PC-3 (cell line): Measurements from ENCODE around the gene LRRC7.

Experiments used
- CTCF ChIP-seq: fragments of 300-600 bp; sonication (generic); conservative IDR thresholded peaks from 2 replicates; pipeline ENCODE4 v1.5.1; 2017; ENCODE audit warnings: antibody characterized with exemption, low read depth, mild to moderate bottlenecking, low read length
- EZH2 ChIP-seq: fragments of 300-600 bp; sonication (generic); IDR thresholded peaks from one replicate; pipeline ENCODE4 v1.6.1; 2017; ENCODE audit warnings: antibody characterized with exemption, mild to moderate bottlenecking, low read length; ENCODE audit not compliant: unreplicated experiment

- TF ChIP-seq CTCF, result no peak
- no peak for TF ChIP-seq EZH2
Observed at GRCh38 chr1:69567652-69568420, at the start of gene LRRC7.
